Stimulated activated CD4-positive, alpha-beta T cell treated with anti-CD3 and anti-CD28 coated beads, Interleukin-1b, Interleukin-23, amount 100 ng/mL, for 4 hours (primary cell): ENCODE measurements around the gene ARHGEF12.

Experiments used
- DNase-seq, 2 donors: peaks; one replicate each; pipeline ENCODE4 v3.0.0-alpha.2; 2020; ENCODE audit warnings: low read depth in 2 of 2

Gene ARHGEF12

GRCh38 chr11:120516461-120517389 lies 180.5 kb downstream of the ARHGEF12 start:
- DNase-seq = no peak

DNA sequence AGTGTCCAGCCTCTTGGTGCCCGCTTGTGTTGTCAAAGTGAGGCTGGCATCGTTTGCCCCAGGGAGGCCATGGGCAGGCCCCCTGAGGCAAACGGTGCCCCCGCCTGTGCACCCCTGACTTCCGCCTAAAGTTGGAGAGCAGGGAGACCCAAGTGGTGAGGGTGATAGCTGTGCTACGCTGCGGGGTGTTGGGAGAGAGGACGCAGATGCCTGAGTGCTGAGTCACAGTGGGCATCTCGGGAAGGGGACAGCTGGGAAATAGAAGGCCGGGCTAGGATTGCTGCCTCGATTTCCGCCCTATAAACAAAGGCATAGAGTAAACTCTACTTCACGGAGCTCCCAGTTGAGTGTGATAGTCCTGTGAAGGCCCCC lies 181.2 kb downstream of the ARHGEF12 start:
- no peak for DNase-seq

DNA sequence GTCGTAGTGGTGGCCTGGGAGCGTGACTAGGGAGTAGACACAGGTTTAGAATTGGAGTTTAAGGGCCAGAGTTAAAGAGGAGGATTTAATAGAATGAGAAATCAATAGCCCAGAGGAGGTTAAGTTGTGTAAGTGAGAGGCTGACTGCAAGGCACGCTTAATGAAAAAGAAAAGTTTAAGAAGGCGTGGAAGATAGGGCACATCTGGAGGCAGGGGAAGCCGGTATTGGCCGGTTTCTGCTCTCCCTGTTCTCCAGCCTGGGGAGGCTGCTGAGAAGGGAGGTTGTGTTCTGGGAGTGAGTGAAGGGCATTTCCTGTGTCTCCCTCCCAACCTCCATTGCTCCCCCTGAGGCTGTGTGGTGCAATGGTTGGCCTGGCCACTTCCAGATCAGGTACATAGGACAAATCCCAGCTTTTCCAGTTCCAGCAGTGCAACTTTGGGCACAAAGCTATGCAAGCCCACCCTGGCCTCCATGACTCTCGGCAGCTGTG lies 181.6 kb downstream of the ARHGEF12 start:
- DNase-seq = no peak

DNA sequence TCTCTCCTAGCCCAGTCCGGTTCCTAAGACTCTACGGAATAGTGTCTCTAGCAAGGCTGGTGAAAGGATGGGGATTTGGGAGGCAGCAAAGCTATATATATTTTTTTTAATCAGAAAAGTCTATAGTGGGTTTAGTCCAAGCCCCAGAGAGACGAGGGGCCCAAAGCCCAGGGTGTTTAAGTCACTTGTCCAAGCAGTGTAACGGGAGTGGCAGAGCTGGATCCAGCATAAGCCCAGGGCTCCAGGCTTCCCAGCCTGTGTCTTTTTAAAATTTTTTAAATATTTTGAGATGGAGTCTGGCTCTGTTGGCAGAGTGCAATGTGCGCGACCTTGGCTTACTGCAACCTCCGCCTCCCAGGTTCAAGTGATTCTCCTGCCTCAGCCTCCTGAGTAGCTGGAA lies 182.1 kb downstream of the ARHGEF12 start:
- DNase-seq = no peak

- no peak for DNase-seq
Measured at GRCh38 chr11:120519474-120519873, 183.3 kb downstream of the ARHGEF12 start.

- no peak for DNase-seq
Measured at GRCh38 chr11:120520091-120520822, 184.0 kb downstream of the ARHGEF12 start.

- DNase-seq = no peak
Measured at GRCh38 chr11:120521176-120521575, 185.0 kb downstream of the ARHGEF12 start.

- DNase-seq = no peak
Measured at GRCh38 chr11:120522021-120522420, 185.8 kb downstream of the ARHGEF12 start.

DNA sequence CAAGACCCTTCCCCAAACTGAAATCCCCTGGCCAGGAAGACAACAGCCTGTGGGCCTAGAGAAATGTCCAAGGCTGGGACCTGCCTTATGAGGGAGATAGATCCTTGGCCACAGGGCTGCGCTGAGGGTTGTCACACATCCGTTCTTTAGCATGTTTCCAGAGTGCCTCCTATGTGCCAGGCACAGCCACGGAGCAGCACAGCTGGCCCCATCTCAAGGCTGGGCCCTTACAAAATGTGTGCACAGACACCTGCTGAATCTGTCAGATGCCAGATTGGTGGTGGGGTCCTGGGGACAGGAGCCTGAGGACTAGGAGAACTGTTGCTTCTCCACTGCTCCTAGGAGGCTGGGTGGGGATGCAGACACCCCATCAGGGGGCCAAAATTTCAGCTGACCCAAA lies 186.5 kb downstream of the ARHGEF12 start:
- no peak for DNase-seq

- no peak for DNase-seq
Measured at GRCh38 chr11:120523196-120523595, 187.0 kb downstream of the ARHGEF12 start.

DNA sequence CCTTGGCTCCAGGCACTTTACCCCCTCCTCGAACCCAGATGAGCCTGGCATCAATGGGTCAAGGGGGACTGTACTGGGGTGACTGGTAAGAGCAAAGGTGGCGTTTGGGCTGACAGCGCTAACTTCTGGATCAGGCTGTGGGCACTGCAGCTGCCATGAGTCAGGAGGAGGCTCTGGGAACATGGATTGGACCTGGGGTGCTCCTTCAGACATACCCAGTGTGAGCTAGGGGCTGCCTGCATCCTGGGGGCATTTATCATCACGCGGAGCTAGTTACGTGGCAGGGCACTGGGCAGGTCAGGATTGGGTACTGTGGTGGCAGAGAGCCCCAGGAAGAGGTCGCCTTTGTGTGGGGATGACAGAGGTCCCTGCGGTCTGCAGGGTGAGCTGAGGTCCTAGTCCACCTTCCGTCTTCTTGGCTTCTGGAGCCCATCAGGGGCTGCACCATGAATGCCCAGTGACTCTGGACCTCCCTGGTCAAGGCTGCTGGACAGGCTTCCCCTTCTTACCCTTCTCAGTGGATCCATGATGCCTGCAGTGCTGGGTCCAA lies 188.4 kb downstream of the ARHGEF12 start:
- DNase-seq = no peak

- no peak for DNase-seq
Measured at GRCh38 chr11:120525261-120526171, 189.3 kb downstream of the ARHGEF12 start.

GRCh38 chr11:120526241-120526640 lies 190.0 kb downstream of the ARHGEF12 start:
- DNase-seq = no peak

- DNase-seq = no peak
Measured at GRCh38 chr11:120527111-120527761, 191.0 kb downstream of the ARHGEF12 start.

- DNase-seq = no peak
Measured at GRCh38 chr11:120528749-120529148, 192.5 kb downstream of the ARHGEF12 start.

- DNase-seq = no peak
Measured at GRCh38 chr11:120529214-120529613, 193.0 kb downstream of the ARHGEF12 start.

DNA sequence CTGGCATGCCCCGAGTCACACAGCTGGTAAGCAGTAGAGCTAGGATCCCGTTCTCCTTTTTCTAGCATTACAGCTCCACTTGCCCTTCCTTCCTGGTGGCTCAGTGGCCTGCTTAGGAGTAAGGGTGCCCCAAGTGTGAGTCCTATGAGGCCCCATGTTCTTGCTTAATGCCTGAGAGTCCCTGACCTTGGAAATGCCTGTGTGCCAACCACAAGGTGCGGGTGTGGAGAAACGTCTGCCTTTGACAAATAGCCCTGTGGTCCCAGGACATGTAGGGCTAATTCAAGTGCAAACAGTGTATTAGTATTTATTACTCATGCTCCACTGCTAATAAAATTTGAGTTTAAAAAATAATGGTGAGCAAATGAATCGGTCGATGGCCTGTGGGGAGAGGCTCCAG lies 193.7 kb downstream of the ARHGEF12 start:
- no peak for DNase-seq

- DNase-seq = no peak
Measured at GRCh38 chr11:120532082-120532831, 196.0 kb downstream of the ARHGEF12 start.

GRCh38 chr11:120532832-120533196 lies 196.6 kb downstream of the ARHGEF12 start:
- no peak for DNase-seq

DNA sequence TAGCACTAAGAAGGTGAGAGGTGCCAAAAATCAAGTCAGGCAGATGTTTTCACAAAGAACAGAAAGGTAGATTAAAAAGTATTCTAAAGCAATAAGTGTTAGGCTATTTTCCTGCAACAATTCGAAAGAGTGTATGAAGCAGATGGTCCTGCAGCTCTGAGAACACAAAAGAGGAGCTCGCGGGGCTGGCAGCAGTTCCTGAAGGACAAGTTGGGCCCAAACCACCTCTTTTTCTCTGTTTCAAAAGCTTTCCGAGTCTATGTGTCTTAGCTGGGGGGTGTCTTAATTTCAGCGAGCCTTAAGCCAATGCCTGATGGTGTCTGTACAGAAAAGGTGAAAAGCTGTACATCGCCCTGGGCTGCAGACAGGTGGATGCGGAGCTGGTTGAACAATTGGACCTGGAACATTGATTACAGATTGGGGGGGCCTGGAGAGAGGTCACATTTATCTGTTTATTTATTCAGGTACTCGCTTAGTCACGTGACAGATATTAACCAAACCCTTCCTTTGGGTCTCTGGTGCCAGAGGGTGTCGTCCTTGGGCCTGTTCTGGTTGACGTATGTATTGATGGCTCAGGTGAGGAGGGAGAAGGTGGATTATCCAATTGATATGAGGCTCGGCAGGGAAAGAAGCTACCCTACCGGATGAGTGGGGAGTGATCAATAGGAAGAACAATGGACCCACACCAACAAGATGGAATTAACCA lies 200.0 kb downstream of the ARHGEF12 start:
- no peak for DNase-seq
